CD4-positive, alpha-beta T cell treated with Interleukin-4 for 1 hour (primary cell): ENCODE data around the gene SCN4A.
A peak's percentile ranks its signal among the peaks of the same experiment; 100 is the strongest.
"Not testable (repeated sequence)": the region's sequence is repeated elsewhere in the genome, so short reads cannot be mapped to it uniquely, and the experiment has no call there.

ENCODE experiments used
- DNase-seq, 2 donors: peaks; one replicate each; pipeline ENCODE4 v3.0.0-alpha.2; 2020 to 2022

Gene SCN4A

GRCh38 chr17:63972796-63973195, at the start of gene SCN4A:
TSS of gene SCN4A (minus strand) at chr17:63972918. CDS start at chr17:63972841, 77 bp downstream.
- no peak for DNase-seq

DNA sequence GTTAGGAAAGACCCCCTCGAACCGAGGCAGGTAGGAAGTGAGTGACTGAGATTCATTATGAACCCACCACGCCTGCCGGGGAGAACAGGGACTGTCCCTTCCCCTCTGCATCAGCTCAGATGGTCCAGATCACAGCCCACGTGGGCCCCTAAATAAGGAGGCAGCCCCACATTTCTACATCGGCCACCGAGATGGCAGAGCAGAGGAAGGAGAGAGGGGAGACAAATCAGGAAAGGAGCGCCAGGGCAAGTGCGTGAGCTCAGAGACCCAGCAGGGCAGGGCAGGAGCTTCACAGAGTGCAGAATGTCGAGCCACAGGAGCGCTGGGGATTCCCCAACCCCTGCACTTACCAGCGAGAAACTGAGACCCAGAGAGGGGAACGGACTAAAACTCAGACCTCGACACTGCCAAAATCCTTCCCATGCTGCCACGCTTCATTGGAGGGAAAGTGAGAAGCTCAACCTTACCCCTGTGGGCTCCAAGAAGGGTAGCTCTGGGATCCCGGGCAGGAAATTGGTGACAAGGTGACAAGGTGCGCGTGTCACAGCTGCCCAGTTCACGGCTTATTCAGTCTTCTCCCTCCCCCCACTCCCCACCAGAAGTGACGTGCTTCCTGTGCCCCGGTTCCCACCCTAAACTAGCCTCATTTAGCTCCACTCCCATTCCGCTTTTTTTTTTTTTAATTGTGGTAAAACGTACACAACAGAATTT, 47.5 kb upstream of the SCN4A start, which contains the start of gene ICAM2:
TSS of gene ICAM2 (minus strand) at position 578 of the 711 bp plus-strand sequence. CDS start 13,942 bp downstream, outside the sequence.
- DNase-seq = peak; percentile 97

DNA sequence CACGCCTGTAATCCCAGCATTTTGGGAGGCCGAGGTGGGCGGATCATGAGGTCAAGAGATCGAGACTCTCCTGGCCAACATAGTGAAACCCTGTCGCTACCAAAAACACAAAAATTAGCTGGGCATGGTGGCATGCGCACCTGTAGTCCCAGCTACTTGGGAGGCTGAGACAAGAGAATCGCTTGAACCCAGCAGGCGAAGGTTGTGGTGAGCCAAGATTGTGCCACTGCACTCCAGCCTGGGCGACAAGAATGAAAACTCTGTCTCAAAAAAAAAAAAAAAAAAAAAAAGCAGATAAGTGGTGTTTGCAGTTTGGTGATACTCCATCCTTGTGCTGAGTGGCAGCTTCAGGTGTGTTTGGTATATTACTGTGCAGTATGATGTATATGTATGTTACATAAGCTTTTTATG, 46.8 kb upstream of the SCN4A start:
- DNase-seq = peak in 1 of 2 donors; percentile 36

- peak in 1 of 2 donors; percentile 58 for DNase-seq
These were observed 44.8 kb upstream of the SCN4A start for GRCh38 chr17:64017381-64017980.

GRCh38 chr17:64016974-64017373, 44.3 kb upstream of the SCN4A start:
- no peak for DNase-seq

GRCh38 chr17:64016231-64016784, 43.6 kb upstream of the SCN4A start:
- DNase-seq = peak in 1 of 2 donors; percentile 52

GRCh38 chr17:64015447-64015846, 42.7 kb upstream of the SCN4A start:
- DNase-seq = no peak

- no peak for DNase-seq
These were observed 37.1 kb upstream of the SCN4A start for GRCh38 chr17:64009571-64010402.

DNA sequence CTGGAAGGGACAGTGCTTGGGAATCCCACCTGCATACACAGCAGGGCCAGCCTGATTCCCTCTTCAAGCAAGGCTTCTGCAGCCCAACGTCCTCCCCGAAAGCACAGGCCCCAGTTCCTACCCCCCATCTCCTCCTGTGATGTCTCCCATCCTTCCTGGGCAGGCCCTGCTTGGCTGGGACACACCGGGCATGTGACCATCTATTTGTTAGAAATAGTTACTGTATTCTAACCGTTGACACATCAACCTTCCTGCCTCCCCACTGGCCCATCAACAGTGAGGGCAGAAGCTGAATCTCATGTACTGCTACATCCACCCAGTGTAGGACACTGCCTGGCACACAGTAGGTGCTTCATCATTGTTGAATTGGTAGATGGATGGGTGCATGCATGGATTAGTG, 36.1 kb upstream of the SCN4A start:
- no peak for DNase-seq

DNA sequence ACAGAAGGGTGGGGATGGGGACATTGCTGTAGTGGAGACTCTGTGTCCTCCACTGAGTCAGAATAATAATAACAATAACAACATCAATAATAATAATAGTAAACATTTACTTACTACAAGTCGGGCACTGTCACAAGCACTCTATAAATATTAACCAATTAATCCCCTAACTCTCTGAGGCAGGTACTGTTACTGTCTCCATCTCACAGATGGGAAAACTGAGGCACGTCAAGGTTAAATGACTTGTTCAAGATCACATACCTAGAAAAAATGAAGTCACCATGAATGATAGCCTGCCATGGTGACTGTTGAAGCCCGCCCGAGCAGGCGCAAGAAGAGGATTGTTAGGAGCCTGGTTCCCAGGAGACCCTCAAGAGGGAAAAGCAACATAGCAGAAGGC, 35.6 kb upstream of the SCN4A start:
- DNase-seq = no peak

- no peak for DNase-seq
These were observed 35.1 kb upstream of the SCN4A start for GRCh38 chr17:64007838-64008282.

GRCh38 chr17:64007089-64007837, 34.5 kb upstream of the SCN4A start:
- DNase-seq = not testable (repeated sequence)

GRCh38 chr17:64006361-64007088, 33.8 kb upstream of the SCN4A start:
- no peak for DNase-seq

GRCh38 chr17:64005734-64006167, 33.0 kb upstream of the SCN4A start:
- no peak for DNase-seq

DNA sequence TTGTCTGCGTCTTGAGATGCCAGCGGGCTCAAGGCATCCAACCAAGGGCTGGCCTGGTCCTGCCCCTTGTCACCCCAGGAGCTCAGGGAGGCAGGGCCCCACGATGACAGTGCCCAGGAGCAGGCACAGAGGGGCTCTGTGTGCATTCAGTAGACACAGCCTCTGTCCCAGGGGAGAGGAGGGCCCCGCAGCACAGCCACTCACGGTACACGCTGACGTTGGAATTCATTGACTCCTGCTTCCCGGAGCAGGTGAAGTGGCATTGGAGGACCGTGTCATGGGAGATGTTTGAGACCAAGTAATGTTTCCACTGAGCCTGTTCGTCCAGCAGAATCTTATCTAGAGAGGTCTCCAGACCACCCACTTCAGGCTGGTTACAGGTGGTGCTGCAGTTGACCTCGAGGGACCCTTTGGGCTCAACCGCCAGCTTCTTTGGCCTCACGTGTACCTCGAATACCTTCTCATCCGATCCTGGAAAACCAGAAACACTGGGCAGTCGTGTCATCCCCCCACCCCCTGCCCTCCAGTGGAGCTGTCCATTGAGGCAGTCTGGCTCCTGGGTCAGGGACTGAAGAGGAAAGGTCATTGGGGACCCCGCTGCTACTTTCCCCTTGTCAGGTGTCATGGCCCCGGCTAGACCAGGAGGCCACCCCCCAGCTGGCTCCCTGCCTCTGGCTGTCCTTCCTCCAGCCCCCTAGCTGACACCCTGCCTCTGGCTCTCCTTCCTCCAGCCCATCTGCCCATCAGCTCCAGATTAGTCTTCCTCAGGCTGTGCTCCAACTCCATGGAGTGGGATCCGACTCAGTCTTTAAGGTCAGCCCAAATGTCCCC, 32.4 kb upstream of the SCN4A start:
- no peak for DNase-seq

- DNase-seq = no peak
These were observed 31.6 kb upstream of the SCN4A start for GRCh38 chr17:64004218-64004770.

- peak in 1 of 2 donors; percentile 9 for DNase-seq
These were observed 30.9 kb upstream of the SCN4A start for GRCh38 chr17:64003526-64004121.

DNA sequence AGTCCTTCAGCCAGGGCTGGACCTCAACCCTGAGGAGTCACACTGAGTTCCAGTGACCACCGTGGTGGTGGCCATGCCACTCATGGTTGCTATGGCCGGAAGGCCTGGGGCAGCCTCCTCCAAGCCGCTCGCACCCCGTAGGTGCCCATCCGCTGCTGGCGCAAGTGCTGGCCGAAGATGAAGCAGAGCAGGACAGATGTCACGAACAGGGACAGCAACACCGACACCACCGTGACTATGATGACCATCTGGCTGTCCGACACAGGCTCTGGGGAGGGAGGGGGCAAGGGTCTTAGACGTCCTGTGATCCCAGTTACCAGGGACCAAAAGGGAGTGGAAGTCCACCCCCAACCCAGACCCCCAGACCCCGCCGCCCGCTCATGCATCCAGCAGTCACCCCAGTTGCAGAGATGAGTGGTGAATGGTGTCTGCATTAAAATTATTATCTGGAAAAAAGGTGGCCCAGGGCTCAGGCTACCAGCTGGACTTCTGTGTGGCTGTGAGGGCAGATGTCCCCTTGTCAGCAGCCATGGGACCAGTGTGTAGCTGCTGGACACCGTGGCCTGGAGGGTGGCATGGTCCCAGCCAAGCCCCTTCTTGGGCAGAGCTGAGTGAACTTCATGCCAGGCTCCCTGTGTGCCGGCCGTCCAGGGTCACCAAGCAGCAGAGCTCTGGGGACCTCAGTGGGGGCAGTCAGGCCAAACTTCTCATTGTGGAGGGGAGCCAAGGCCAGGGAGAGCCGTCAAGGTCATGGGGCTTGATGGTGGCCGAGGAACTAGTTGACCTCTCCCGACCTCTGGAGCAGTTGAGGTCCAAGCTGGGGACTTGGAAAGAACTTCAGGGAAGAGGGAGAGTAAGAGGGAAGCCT, 30.2 kb upstream of the SCN4A start:
- peak in 1 of 2 donors; percentile 10 for DNase-seq
